C1 segment of cervical spinal cord (tissue), 14 donors: ENCODE results near the gene TMA16.
"Not testable (repeated sequence)": the region's sequence is repeated elsewhere in the genome, so short reads cannot be mapped to it uniquely, and the experiment has no call there.

Experiments used
- DNase-seq, 14 donors: peaks; one replicate each; lab custom pipeline; 2025; lab: John Stamatoyannopoulos, UW

Gene TMA16

DNA sequence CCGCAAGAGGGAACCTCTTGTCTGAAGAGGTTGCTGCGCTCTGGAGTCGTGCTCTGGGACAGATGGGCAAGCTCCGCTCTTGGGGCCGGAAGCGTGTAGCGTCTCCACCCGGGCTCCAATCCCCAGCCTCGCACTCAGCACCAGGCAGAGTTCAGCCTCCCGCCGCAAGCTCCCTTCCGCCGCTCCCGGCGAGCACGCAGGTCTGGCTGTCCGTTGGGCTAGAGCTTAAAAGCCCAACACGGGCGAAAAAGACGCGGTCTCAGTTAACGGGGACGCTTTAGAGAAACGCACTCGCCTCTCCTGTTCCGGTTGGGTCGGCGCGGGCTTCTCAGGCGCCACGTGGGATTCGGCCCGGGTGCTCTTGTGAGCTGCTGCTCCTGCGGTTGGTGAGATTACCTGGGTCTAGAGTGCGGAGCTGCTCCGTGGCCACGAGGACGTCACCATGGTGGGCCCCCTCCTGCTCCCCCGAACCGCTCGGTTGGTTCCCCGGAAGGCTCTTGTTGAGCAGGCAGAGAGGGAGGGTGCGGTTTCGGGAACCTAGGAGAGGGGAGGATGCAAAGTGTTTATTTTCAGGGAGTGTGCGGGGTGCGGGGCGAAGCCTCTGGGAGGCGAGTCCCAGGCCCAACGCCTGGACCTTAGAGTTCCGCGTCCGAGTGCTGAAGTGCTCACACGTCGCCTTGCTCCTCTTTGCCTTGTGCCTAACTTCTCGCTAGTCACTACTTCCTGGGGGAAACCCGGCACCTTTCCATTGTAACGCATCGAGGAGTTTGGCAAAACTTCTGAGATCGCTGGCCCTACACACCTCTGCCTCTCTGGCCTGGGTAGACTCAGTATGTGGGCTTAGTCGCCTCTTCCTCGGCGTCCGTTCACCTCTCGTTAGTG lies at the start of gene TMA16:
Gene TMA16, plus strand, starts transcription at position 331 of the 882 bp plus-strand sequence. Its CDS starts 112 bp downstream, at position 443.
- peak; percentile 27 to 90 (median 73) for DNase-seq

DNA sequence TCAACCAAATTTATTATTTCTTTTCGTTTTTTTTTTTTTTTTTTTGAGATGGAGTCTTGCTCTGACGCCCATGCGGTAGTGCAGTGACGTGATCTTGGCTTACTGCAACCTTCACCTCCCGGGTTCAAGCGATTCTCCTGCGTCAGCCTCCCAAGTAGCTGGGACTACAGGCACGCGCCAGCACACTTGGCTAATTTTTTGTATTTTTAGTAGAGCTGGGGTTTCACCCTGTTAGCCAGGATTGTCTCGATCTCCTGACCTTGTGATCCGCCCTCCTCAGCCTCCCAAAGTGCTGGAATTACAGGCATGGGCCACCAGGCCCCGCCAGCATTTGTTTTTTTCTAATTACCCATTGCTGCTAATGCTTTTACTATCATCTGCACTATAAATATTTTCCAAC lies 47.5 kb upstream of the TMA16 start:
- DNase-seq: not testable (repeated sequence)

DNA sequence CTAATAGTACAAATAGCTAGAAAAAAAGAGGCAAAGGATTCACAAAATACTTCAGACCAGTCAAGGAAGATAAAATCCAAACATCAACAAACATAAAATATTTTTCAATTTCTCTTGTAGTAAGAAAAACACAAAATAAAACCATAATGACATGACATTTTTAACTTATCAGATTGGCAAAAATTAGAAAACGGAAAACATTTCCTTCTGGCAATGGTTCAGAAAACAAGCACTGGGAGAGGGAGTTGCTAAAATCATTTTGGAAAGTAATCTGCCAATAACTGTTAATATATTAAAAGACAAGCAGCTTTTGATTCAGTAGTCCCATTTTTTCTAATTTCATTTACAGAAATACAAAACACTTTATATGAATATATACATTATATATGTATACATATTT lies 47.0 kb upstream of the TMA16 start:
- DNase-seq: no peak

DNA sequence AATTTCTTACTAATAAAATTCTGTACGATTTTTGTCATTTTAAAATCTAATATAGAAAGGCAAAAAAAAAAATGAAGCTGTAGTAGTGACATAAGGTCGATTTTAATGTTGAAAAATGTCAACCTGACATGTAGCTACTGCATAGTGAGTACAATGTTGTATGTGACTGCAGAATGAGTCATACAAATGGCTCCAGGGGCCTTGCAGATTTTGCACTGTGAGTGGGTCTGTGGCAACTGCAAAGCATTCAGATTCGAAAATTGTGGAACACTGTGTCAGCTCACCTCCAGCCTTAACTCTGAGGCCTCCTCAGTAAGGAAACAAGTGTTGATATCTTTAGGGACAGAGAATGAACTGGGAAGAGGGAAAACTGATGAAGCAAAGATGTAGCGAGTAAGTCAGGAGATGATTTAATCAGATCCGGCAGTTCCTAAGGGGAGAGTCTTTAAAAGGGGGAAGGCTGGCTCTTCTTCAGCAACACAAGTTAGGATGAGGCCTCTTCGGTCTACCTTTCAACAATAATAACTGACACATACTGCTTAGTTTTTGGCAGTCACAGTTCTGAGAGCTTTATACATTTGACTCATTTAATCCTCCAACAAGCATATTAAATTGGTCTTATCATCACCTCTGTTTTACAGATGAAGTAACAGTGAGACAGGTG lies 45.8 kb upstream of the TMA16 start:
- DNase-seq: no peak

DNA sequence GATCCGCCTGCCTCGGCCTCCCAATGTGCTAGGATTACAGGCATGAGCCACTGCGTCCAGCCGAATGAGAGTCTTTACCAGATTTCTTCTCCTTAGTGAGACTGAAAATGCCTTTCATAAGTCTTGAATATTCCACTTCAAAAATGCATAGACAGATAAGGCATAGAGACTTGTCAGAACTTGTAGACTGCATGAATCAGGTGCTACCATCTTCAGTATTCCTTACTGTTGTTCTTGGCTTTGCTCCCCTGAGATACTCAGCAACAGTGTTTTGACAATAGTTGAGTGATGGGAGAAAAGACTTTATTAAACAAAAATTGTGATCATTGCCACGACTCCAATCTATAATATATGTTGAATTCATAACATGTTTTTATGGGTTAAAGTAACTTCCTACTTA lies 31.9 kb upstream of the TMA16 start:
- DNase-seq: no peak

DNA sequence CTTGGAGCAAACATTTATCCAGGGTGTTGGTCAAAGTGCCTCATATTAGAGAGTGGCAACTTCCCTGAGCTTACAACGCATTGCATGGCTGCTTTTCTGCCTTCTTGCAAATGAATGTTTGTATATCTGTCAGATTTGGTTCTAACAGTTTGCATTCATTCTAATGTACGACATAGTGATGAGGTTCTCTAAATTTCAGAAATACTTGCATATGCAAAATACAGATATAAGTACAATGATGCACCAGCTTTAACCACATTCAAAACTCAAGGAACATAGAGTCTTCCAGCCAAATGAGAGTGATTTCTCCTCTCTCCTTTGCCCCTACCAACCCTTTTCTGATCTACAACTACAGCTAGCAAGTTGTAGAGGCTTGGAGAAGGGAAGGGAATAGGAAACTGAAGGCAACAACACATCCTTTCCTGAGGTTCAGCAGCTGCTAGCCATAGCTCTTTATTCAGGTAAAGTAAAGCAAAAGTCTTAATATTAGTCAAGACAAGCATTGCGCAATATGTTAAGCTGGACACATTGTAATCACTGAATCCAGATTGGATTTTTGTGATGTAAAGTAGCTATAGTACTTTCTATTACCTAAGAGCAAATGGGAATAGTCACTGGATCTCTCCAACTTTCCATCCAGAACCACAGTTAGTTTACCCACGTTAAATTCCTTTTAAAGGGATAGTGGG lies 27.3 kb upstream of the TMA16 start:
- no peak for DNase-seq

DNA sequence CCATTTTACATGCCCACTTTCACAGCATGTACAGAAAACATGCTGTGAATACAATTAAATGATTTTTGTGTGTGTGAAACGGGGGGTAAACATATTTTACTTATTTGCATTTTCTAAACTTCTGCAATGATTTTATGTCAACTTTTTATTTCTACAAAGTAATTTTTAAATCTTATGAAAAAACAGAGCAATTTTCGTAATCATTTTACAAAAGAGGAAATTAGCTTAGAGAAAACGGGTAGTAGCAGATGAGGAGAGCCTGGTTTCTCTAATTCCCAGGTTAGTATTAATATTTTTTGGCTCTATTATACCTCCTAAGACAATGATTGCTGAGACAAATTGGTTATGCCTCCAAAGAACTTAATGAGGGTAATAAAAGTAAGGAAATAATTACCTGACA lies 24.1 kb upstream of the TMA16 start:
- DNase-seq: no peak

DNA sequence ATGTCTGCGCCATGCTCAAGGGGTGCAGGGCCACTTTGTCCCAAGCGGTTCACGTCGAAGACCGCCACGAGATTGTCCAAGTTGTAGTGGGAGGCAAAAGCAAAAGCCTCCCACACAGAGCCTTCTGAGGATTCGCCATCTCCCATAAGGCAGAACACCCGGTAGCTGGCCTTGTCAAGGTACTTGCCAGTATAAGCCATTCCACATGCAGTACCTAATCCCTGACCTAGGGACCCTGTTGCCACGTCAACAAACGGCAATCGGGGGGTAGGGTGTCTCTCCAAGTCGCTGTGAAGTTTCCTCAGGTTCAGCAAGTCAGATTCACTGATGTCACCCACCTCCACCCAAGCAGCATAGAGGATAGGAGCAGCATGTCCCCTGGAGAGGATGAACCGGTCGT lies 21.4 kb upstream of the TMA16 start:
- no peak for DNase-seq

DNA sequence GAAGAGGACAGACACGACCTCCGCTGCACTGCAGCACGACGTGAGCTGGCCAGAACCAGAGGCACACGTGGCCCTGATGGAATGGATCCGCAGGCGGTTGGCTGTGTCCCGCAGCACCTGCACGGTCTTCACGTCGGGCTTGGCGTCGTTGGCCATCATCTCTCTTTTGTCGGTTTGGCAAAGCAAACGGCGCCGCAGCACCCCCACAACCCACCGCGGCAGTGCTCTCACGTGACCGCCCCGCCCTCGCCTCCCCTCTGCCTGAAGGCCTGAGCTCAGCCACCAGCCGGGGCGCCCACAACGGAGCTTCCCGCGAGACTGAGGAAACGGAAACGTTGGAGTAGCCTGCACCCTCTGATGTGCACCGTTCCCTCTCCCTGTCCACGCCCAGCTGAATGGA lies 20.9 kb upstream of the TMA16 start, which contains the start of gene TKTL2:
Gene TKTL2, minus strand, starts transcription at position 179 of the 400 bp plus-strand sequence. Its CDS starts 20 bp downstream, at position 159.
- no peak for DNase-seq

DNA sequence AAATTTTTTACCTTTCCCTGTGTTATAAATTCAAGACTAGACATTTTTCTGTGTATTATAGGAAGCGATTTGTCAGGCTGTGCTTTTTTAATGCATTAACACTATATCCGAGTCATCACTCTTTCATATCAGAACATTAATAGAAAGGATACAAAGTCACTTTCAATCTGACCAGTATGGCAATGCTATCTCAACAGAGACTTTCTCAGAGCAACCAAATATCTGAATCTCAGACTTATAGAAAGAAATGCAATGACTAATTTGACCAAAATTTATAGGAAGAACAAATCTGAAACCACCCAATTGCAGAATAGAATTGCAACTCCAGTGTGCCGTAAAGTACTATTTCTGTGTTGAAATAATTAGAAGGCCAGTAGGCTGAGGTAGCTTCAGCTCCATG lies 20.5 kb upstream of the TMA16 start:
- DNase-seq: no peak

DNA sequence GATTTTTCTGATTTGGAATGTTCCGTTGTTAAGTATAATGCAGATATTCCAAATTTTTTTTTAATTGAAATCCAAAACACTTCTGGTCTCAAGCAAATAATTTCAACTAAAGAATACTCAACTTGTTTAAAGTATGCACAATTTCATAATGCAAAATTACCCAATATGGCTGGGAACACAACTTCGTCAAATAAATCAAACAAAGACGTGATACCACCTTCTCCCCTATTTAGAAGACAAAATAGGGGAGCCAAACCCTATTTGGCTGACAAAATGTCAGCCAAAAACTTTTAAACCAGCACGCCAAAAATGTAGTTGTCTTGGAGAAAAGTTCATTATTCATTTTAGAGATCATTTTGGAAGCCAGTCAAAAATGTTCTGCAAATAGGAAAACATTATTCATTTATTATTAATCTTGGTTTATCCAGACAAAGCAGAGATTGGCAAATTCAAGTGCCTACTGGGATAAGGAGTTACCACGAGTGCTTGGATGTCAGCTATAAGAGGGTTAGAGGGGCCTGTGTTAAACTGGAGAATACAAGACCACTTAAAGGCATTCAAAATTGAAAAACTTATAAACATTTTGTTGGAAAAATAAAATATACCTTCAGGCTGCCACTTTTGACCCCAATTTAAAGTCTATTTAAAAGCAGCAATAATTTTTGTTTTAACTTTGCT lies 17.6 kb upstream of the TMA16 start:
- no peak for DNase-seq

DNA sequence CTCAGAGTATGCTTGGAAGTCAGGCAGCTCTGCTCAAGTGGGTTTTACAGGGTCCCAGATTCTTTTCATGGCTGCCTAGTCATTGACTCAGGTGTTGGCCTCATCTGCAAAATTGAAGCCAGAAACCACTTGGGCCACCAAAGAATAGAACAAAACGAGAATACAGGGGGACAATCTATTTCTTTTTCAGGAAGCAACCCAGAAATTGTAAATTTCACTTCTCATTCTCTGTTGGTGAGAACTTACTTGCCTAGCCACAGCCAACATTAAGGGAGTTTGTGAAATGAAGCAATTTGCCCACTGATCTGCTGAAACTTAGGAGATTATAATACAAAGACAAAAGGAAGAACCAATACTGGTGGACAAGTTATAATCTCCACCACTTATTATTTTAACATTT lies 12.3 kb upstream of the TMA16 start:
- DNase-seq: no peak

DNA sequence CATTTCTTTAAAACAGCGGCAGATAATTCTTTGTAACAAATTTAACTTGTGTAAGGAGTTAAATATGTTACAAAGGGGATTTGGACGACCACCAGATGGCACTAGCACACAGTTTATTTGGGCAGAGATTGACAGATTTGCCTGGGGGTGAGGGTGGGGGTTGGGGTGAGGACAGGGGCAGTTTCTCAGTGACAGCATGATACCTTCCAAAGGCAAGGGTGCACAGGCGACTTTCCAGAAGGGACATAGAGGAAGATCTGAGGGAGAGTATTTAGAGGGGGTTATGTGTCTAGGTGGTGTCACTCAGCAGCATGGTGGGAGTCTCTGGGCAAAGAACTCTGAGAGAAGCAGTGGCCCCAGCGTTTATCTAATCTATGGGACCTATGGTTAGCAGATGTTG lies 9.6 kb upstream of the TMA16 start:
- peak in 7 of 14 donors; percentile 8 to 31 (median 15) for DNase-seq

DNA sequence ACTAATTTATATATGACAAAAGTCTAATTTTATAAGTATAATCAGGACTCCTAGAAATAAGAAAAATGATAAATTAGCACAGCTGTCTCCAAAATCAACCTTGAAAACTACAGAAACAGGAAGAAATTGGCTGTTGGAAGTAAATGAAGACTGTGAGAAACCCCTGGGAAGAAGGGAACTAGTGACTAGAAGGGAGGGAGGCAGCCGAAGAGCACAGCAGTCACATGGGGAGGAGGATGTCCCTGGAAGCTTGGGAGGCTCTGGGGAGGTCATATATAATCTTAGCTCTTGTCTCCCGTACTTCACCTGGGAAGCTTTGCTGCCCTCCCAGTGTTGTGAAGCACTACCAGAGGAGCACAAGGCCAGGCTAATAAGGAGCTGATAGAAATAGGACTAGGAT lies 8.9 kb upstream of the TMA16 start:
- no peak for DNase-seq

DNA sequence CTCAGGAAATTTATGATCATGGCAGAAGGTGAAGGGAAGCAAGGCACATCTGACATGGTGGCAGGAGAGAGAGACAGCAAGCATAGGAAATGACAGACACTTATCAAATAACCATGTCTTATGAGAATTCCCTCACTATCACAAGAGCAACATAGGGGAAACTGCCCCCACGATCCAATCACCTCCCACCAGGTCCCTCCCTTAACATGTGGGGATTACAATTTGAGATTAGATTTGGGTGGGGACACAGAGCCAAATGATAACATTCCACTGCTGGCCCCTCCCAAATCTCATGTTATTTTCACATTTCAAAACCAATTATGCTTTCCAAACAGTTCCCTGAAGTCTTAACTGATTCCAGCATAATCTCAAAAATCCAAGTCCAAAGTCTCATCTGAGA lies 8.2 kb upstream of the TMA16 start:
- DNase-seq: no peak

DNA sequence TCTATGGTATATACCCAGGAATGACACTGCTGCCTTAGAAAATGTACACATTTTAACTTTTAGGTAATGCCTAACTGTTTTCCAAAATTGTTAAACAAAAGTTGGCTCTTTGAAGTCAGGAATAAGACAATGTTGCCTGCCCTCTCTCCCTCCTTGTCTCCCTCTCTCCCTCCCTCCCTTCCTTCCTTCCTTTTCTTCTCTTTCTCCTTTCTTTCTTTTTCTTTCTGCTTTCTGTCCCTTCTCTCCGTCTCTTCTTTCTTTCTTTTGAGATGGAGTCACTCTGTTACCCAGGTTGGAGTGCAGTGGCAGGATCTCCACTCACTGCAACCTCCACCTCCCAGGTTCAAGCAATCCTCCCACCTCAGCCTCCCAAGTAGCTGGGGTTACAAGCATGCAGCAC lies 4.6 kb upstream of the TMA16 start:
- DNase-seq: no peak

DNA sequence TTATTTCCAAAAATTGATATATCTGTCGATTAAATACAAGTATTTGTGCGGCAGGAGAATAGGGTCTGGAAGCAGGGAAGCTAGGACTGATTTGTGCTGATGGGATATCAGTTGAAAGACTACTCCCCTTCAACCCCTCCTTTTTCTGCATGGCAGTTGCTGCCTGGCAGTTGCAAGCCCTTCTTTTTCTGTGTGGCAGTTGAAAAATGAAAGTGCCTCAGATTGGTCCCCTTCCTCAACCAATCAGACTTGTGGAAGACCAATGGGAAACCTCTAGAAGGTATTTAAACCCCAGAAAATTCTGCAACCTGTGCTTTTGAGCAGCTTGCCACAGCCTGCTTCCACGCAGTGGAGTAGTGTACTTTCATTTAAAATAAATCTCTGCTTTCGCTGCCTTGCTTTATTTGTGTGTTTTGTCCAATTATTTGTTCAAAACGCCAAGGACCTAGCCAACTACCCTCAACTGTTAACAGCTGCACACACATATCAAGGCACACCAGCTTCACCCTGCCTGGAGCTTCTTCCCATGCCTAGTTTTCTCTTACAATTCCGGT lies 1.5 kb upstream of the TMA16 start:
- peak in 1 of 14 donors; percentile 9 for DNase-seq

DNA sequence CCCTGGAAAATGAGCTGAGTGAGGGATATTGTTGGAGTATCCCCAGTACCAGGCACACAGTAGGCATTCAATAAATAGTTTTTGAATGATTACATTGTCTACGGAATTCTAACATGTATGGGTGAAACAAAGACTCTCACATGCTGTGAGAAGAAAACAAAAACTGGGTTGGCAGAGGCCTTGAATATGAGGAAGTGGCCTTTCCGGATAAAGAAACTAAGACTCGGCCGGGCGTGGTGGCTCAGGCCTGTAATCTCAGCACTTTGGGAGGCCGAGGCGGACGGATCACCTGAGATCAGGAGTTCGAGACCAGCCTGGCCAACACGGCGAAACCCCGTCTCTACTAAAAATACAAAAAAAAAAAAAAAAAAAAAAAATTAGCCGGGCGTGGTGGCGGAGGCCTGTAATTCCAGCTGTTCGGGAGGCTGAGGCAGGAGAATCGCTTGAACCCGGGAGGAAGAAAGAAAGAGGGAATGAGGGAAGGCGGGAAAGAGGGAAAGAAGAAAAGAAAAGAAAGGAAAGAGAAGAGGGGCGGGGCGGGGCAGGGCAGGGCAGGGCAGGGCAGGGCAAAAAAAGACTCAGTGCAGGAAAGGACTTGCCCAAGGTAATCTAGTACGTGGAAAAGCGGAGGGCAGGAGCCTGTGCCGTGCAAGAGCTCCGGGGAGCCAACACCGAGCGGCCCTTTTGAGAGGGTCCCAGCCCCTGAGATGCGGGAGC lies 689 bp upstream of the TMA16 start:
- no peak for DNase-seq

DNA sequence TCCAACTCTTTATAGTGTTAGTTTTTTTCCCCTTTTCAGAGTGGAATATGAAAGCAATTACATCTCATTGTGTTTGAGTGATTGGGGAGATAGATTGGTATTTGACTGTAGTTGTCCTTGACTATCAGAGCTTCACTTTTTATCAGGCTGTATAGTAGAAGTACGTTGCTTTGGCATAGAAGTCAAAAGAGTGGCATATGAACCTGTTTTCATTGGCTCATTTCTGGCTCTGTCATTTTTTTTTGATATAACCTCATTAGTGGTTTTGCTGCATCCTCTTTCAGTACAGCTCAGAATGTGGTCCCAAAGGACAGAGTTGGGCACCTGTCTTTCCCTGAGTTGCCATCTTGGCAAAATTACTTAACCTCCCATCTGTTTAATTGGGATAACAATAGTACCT lies 1.4 kb downstream of the TMA16 start:
- DNase-seq: peak in 1 of 14 donors; percentile 58

DNA sequence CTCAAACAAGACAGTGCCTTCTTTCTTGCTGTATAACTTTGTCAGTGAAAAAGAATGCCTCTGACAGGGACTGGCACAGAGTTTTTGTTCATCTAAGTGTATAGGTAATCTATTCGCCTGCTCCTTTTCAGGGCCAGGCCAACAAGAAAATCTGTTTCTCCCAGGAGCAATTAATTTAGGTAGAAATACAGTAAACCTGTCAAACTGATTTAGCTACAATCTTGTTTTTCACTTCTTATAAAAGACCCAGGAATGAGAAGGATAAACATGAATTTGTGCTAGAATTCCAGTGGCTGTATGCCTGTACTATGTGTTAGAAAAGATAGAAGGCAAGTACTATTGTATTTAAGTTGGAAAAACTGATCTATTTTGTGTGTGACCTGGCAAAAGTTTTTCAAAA lies 6.1 kb downstream of the TMA16 start:
- DNase-seq: no peak

DNA sequence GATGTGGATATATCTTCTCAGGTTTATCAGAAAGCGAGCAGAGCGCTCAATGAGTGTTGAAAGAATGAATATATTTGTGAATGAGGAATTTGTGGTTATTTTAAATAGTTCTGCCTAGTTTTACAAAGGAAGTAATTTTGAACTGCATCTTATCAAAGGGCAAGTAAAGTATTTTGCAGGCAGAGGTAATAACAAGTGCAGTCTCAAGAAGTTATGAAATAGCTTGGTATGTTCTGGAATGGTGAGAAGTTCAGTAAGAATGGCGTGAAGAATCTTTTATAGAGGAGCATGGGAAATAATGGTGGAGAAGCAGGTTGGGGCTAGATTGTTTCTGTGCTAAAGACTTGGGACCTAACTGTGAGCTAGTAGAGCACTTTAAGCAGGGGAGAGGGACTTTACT lies 10.9 kb downstream of the TMA16 start:
- no peak for DNase-seq
